ENCODE results near the gene EVI5.

DNA sequence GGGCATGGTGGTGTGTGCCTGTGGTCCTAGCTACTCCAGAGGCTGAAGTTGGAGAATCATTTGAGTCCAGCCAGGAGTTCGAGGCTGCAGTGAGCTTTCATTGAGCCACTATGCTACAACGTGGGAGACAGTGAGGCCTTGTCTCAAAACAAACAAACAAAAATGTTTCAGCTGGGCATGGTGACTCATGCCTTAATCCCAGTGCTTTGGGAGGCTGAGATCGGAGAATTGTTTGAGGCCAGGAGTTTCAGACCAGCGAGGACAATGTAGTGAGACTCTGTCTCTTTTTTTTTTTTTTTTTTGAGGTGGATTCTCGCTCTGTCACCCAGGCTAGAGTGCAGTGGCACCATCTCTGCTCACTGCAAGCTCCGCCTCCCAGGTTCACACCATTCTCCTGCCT, 41.9 kb upstream of the EVI5 start:
- TF ChIP-seq, protein P1, sequence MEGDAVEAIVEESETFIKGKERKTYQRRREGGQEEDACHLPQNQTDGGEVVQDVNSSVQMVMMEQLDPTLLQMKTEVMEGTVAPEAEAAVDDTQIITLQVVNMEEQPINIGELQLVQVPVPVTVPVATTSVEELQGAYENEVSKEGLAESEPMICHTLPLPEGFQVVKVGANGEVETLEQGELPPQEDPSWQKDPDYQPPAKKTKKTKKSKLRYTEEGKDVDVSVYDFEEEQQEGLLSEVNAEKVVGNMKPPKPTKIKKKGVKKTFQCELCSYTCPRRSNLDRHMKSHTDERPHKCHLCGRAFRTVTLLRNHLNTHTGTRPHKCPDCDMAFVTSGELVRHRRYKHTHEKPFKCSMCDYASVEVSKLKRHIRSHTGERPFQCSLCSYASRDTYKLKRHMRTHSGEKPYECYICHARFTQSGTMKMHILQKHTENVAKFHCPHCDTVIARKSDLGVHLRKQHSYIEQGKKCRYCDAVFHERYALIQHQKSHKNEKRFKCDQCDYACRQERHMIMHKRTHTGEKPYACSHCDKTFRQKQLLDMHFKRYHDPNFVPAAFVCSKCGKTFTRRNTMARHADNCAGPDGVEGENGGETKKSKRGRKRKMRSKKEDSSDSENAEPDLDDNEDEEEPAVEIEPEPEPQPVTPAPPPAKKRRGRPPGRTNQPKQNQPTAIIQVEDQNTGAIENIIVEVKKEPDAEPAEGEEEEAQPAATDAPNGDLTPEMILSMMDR (conservative IDR thresholded peaks at IDR 0.05; ENCODE audit: low read depth, low read length), result no peak
- TF ChIP-seq EZH2phosphoT487 (IDR thresholded peaks at IDR 0.05; ENCODE audit: borderline replicate concordance, low read length), result no peak

Data from PC-3 (cell line).